Activated B cell treated with CpG ODN at 0.5 μM for 24 hours (primary cell): ENCODE results near the gene NEURL3. TPM values are rescaled to one million over a fixed set of nuclear protein-coding genes. Genes with fewer than 3 reads are reported as not detected.

Source experiments
- ATAC-seq: fragments of 200-7000 bp; cut with Tn5 transposase; one replicate; pipeline ENCODE4 v1.10.0; 2021; ENCODE audit warnings: low read depth, mild to moderate bottlenecking, moderate library complexity
- CTCF ChIA-PET: fragments of 350-600 bp; sonication (Branson Sonifier 250); formaldehyde crosslinking; loops from one replicate; lab custom pipeline; 2021; ENCODE audit warnings: antibody characterized with exemption; lab: Charles Lee
- POLR2A ChIA-PET: fragments of 350-600 bp; sonication (Branson Sonifier 250); formaldehyde crosslinking; loops from one replicate; lab custom pipeline; 2021; ENCODE audit warnings: antibody characterized with exemption; lab: Charles Lee
- DNase-seq: peaks from one replicate; pipeline ENCODE4 v3.0.0; 2022
- H3K27ac Mint-ChIP-seq: one replicate; pipeline ENCODE4 v1.8.0; 2020; ENCODE audit warnings: mixed read lengths
- H3K27me3 Mint-ChIP-seq: one replicate; pipeline ENCODE4 v1.8.0; 2021; ENCODE audit warnings: mixed read lengths
- H3K36me3 Mint-ChIP-seq: one replicate; pipeline ENCODE4 v1.8.0; 2021; ENCODE audit warnings: low read depth, mixed read lengths
- H3K4me1 Mint-ChIP-seq: one replicate; pipeline ENCODE4 v1.8.0; 2021; ENCODE audit warnings: mixed read lengths
- H3K4me3 Mint-ChIP-seq: one replicate; pipeline ENCODE4 v1.8.0; 2020; ENCODE audit warnings: mild to moderate bottlenecking, mixed read lengths
- H3K9me3 Mint-ChIP-seq: one replicate; pipeline ENCODE4 v1.8.0; 2020; ENCODE audit warnings: mixed read lengths
- intact Hi-C: fragments of 100-400 bp; cut with micrococcal nuclease; formaldehyde crosslinking; loops from one replicate; pipeline ENCODE4 v1.15.1; 2024
- total RNA-seq: library from RNA; stranded (reverse); gene quantifications from 2 replicates; pipeline ENCODE4 v1.2.3, GENCODE V29; 2022
- TF ChIP-seq, protein P1 (sequence below): fragments of 200-600 bp; IDR thresholded peaks from one replicate; pipeline ENCODE4 v1.8.0; 2022; ENCODE audit warnings: antibody characterized with exemption, mild to moderate bottlenecking

Gene NEURL3
- total RNA-seq, 1 donor from 2014 or later, result not detected

DNA sequence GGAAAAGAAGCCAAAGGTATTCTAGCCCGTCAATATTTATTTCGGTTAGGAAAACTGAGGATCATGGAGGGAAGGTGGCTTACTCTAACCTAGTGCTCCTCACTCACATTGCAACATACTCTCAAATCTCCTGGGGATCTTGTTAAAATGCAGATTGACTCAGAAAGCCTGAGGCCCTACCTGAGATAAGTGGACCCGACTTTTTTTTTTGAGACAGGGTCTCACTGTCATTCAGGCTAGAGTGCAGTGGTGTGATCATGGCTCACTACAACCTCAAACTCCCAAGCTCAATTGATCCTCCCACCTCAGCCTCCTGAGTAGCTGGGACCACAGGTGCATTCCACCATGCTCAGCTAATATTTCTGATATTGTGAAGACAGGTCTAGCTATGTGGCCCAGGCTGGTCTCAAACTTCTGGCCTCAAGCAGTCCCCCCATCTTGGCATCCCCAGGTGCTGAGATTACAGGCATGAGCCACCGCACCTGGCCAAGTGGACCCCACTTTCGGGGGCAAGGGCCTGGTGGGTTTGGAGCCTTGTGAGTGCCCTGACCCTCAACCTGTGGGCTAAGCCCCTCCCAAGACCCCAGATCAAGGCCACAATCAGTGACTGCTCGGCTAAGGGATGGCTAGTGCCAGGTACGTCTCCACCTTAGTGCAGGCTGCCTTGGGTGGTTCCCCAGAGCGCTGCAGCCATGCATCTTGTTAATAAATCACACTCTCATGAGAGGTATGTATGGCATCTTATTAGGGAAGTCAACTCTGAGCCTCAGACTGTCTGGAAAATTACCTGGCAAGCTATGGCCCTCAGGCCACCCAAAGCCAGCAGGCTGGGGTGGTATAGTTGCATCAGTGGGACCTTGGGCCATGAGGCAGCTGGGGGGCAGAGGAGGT is 1.1 kb upstream of the NEURL3 start:
- H3K9me3 Mint-ChIP-seq, result no peaks in the 10 kb centered on the region
- peaks cover 40% of the 10 kb centered on the region for H3K4me1 Mint-ChIP-seq
- no peak for DNase-seq
- no peak overlapping the region for H3K27ac Mint-ChIP-seq
- no peaks in the 10 kb centered on the region for H3K36me3 Mint-ChIP-seq
- ChIA-PET POLR2A (no interaction called here), CTCF (interaction anchor here (1.1 to 2.8 kb wide), 5 partner anchors 21 to 367 kb away, joined by 3 to 12 read pairs (median 4); no protein-coding TSS in a partner anchor)
- intact Hi-C loops, result loop anchor here (10.0 kb wide), 1 partner anchor 481 kb away; no protein-coding TSS in a partner anchor
- peaks cover 7% of the 10 kb centered on the region for H3K27me3 Mint-ChIP-seq
- H3K4me3 Mint-ChIP-seq, result no peak overlapping the region
- TF ChIP-seq, protein P1, sequence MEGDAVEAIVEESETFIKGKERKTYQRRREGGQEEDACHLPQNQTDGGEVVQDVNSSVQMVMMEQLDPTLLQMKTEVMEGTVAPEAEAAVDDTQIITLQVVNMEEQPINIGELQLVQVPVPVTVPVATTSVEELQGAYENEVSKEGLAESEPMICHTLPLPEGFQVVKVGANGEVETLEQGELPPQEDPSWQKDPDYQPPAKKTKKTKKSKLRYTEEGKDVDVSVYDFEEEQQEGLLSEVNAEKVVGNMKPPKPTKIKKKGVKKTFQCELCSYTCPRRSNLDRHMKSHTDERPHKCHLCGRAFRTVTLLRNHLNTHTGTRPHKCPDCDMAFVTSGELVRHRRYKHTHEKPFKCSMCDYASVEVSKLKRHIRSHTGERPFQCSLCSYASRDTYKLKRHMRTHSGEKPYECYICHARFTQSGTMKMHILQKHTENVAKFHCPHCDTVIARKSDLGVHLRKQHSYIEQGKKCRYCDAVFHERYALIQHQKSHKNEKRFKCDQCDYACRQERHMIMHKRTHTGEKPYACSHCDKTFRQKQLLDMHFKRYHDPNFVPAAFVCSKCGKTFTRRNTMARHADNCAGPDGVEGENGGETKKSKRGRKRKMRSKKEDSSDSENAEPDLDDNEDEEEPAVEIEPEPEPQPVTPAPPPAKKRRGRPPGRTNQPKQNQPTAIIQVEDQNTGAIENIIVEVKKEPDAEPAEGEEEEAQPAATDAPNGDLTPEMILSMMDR, result no peak
- ATAC-seq, result no peak

- H3K4me1 Mint-ChIP-seq, result peaks cover 32% of the 10 kb centered on the region
- H3K4me3 Mint-ChIP-seq, result no peak overlapping the region
- CTCF ChIA-PET, result interaction anchor here (0.8 kb wide), 1 partner anchor 89 kb away, joined by 3 read pairs; no protein-coding TSS in a partner anchor
- no peaks in the 10 kb centered on the region for H3K9me3 Mint-ChIP-seq
- TF ChIP-seq, protein P1, result no peak
- H3K27me3 Mint-ChIP-seq, result peaks cover 3% of the 10 kb centered on the region
- ATAC-seq (no peak), DNase-seq (no peak)
- no peaks in the 10 kb centered on the region for H3K36me3 Mint-ChIP-seq
- intact Hi-C loops, result loop anchor here (10.0 kb wide), 1 partner anchor 479 kb away; no protein-coding TSS in a partner anchor
- no peak overlapping the region for H3K27ac Mint-ChIP-seq
- POLR2A ChIA-PET, result interaction anchor here (0.6 kb wide), 2 partner anchors 23 to 193 kb away, joined by 3 read pairs; no protein-coding TSS in a partner anchor
These were observed 1.4 kb downstream of the NEURL3 start for GRCh38 chr2:96503637-96504243.

DNA sequence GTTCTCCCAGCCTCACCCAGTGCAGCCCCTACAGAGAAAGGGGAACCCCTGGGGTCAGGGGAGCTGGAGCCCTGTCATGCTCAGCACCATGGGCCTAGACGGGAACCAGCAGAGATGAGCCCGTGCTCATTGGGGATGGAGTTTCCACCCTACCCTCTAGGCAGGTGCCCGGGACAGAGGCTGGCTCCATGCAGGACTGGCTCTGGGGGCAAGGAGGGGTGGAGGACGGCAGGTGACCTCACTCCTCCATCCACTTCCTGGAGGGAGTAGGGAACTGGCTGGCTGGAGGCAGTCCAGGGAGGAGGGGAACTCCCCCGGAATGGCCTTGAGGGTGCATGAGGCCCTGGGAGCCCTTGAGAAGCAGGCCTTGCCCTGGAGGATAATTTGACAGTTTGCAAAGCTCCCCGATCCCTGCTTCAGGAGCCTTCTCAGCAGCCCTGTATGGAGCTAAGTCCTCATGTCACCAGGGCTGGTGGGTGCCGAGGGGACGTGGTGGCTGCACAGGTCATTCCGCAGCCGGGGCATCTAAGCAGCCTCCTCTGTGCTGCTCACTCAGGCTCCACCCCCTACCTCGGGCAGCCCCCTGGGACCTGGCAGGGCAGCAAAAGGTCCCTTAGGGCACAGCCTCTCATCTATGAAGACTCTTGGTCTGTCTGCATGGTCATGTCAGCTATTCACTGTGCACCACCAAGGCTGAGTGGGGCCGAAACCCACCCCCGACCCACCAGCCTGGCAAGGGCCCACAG is 2.1 kb downstream of the NEURL3 start:
- Mint-ChIP-seq H3K4me3 (no peak overlapping the region), H3K4me1 (peaks cover 27% of the 10 kb centered on the region), H3K36me3 (no peaks in the 10 kb centered on the region), H3K27ac (no peak overlapping the region), H3K9me3 (no peaks in the 10 kb centered on the region), H3K27me3 (peaks cover 3% of the 10 kb centered on the region)
- peak; percentile 26 for ATAC-seq
- intact Hi-C loops, result loop anchor here (10.0 kb wide), 1 partner anchor 478 kb away; no protein-coding TSS in a partner anchor
- TF ChIP-seq, protein P1, result no peak
- DNase-seq, result no peak
- ChIA-PET CTCF (interaction anchor here (0.8 kb wide), 1 partner anchor 88 kb away, joined by 3 read pairs; no protein-coding TSS in a partner anchor), POLR2A (interaction anchor here (0.6 kb wide), 1 partner anchor 23 kb away, joined by 3 read pairs; no protein-coding TSS in a partner anchor)

GRCh38 chr2:96501886-96502810 is 3.0 kb downstream of the NEURL3 start:
- TF ChIP-seq, protein P1, result no peak
- no peak for ATAC-seq
- intact Hi-C loops, result loop anchor here (10.0 kb wide), 1 partner anchor 477 kb away; no protein-coding TSS in a partner anchor
- Mint-ChIP-seq H3K27ac (no peak overlapping the region), H3K36me3 (no peaks in the 10 kb centered on the region), H3K4me3 (no peak overlapping the region), H3K27me3 (peaks cover 4% of the 10 kb centered on the region), H3K4me1 (peaks cover 23% of the 10 kb centered on the region), H3K9me3 (no peaks in the 10 kb centered on the region)
- CTCF ChIA-PET, result no interaction called here
- no peak for DNase-seq
- POLR2A ChIA-PET, result no interaction called here
